Activated CD4-positive, alpha-beta T cell treated with anti-CD3 and anti-CD28 coated beads, Interleukin-2, amount 50 U/mL, for 24 hours (primary cell): Measurements from ENCODE around the gene FAM118A.
"Not testable (repeated sequence)": the region's sequence is repeated elsewhere in the genome, so short reads cannot be mapped to it uniquely, and the experiment has no call there.

Experiments
- DNase-seq, 2 donors: peaks; one replicate each; pipeline ENCODE4 v3.0.0-alpha.2; 2020; ENCODE audit warnings: low read depth in 1 of 2, low spot score in 1 of 2

The FAM118A gene

GRCh38 chr22:45309422-45310227, at the start of gene FAM118A:
Gene FAM118A, plus strand, starts transcription at chr22:45309934. Its CDS starts 12,446 bp downstream, at chr22:45322380.
- peak; percentile 89 to 100 for DNase-seq

GRCh38 chr22:45260395-45260759, 49.4 kb upstream of the FAM118A start:
- not testable (repeated sequence) for DNase-seq

GRCh38 chr22:45261407-45262088, 48.2 kb upstream of the FAM118A start:
- DNase-seq = no peak

- no peak for DNase-seq
Measured at GRCh38 chr22:45262195-45262930, 47.4 kb upstream of the FAM118A start.

GRCh38 chr22:45262931-45263462, 46.7 kb upstream of the FAM118A start:
- DNase-seq = no peak

GRCh38 chr22:45263463-45264269, 46.1 kb upstream of the FAM118A start:
- DNase-seq = no peak

- no peak for DNase-seq
Measured at GRCh38 chr22:45265535-45265934, 44.2 kb upstream of the FAM118A start.

GRCh38 chr22:45268167-45268957, 41.4 kb upstream of the FAM118A start:
- no peak for DNase-seq

GRCh38 chr22:45268958-45269844, 40.5 kb upstream of the FAM118A start:
- peak; percentile 73 to 74 for DNase-seq

- DNase-seq = no peak
Measured at GRCh38 chr22:45270095-45271020, 39.4 kb upstream of the FAM118A start.

GRCh38 chr22:45271667-45272201, 38.0 kb upstream of the FAM118A start:
- no peak for DNase-seq

- no peak for DNase-seq
Measured at GRCh38 chr22:45272498-45272897, 37.2 kb upstream of the FAM118A start.

- no peak for DNase-seq
Measured at GRCh38 chr22:45273452-45274075, 36.2 kb upstream of the FAM118A start.

GRCh38 chr22:45276507-45277105, 33.1 kb upstream of the FAM118A start:
- no peak for DNase-seq

GRCh38 chr22:45277720-45278119, 32.0 kb upstream of the FAM118A start:
- DNase-seq = not testable (repeated sequence)

GRCh38 chr22:45278125-45278524, 31.6 kb upstream of the FAM118A start:
- DNase-seq = no peak

GRCh38 chr22:45280587-45280980, 29.1 kb upstream of the FAM118A start:
- DNase-seq = no peak
